Neuronal stem cell (in vitro differentiated cells): ENCODE measurements around the gene STIL.

Experiments used
- DNase-seq: peaks from one replicate; pipeline ENCODE4 v3.0.0-alpha.2; 2013; ENCODE audit warnings: low spot score
- H2AFZ ChIP-seq: one replicate; pipeline ENCODE4 v1.6.1; 2013; ENCODE audit warnings: mild to moderate bottlenecking, low read length, inconsistent platforms
- H2AK5ac ChIP-seq: 2 replicates; pipeline ENCODE4 v1.6.1; 2013; ENCODE audit warnings: low read depth, mild to moderate bottlenecking, inconsistent platforms, low read length, moderate library complexity, mixed read lengths
- H2BK120ac ChIP-seq: 2 replicates; pipeline ENCODE4 v1.6.1; 2013; ENCODE audit warnings: low read depth, mild to moderate bottlenecking, inconsistent platforms, low read length, moderate library complexity, mixed read lengths
- H2BK12ac ChIP-seq: one replicate; pipeline ENCODE4 v1.6.1; 2013; ENCODE audit warnings: low read length, inconsistent platforms
- H2BK15ac ChIP-seq: 2 replicates; pipeline ENCODE4 v1.6.1; 2013; ENCODE audit warnings: mild to moderate bottlenecking, low read length, inconsistent platforms, mixed read lengths
- H2BK5ac ChIP-seq: one replicate; pipeline ENCODE4 v1.6.1; 2013; ENCODE audit warnings: inconsistent platforms, mild to moderate bottlenecking, low read length, moderate library complexity
- H3K14ac ChIP-seq: one replicate; pipeline ENCODE4 v1.6.1; 2013; ENCODE audit warnings: low read length, inconsistent platforms
- H3K18ac ChIP-seq: 2 replicates; pipeline ENCODE4 v1.6.1; 2013; ENCODE audit warnings: low read length, inconsistent platforms
- H3K23ac ChIP-seq: 2 replicates; pipeline ENCODE4 v1.6.1; 2013; ENCODE audit warnings: low read depth, mild to moderate bottlenecking, mixed read lengths, low read length, inconsistent platforms; ENCODE audit not compliant: poor library complexity
- H3K27ac ChIP-seq: replicated peaks from 3 replicates; pipeline ENCODE4 v1.5.1; 2013; ENCODE audit warnings: low read length, inconsistent platforms
- H3K27me3 ChIP-seq, 3 experiments: 2 replicates each; pipeline ENCODE4 v1.6.1; 2013; ENCODE audit warnings: low read length in 3 of 3, mild to moderate bottlenecking in 2 of 3, inconsistent platforms in 1 of 3, low read depth in 1 of 3, mixed read lengths in 1 of 3, moderate library complexity in 1 of 3; ENCODE audit not compliant: control insufficient read depth in 3 of 3, insufficient read depth in 3 of 3
- H3K36me3 ChIP-seq, 2 donors: replicated peaks in 1 of 2; 2 replicates each; pipeline ENCODE4 v1.6.1; 2013; ENCODE audit warnings: low read length in 2 of 2; ENCODE audit not compliant: control insufficient read depth in 2 of 2, insufficient read depth in 2 of 2
- H3K4ac ChIP-seq: 2 replicates; pipeline ENCODE4 v1.6.1; 2013; ENCODE audit warnings: inconsistent platforms, mild to moderate bottlenecking, low read length, moderate library complexity
- H3K4me1 ChIP-seq, 2 donors: 1 replicate in 1 of 2; 2 replicates in 1 of 2; pipeline ENCODE4 v1.6.1; 2013; ENCODE audit warnings: low read length in 2 of 2, low read depth in 1 of 2; ENCODE audit not compliant: control insufficient read depth in 2 of 2, insufficient read depth in 1 of 2
- H3K4me2 ChIP-seq: one replicate; pipeline ENCODE4 v1.6.1; 2013; ENCODE audit warnings: mild to moderate bottlenecking, low read length, inconsistent platforms; ENCODE audit not compliant: insufficient read depth, poor library complexity, severe bottlenecking
- H3K4me3 ChIP-seq, 2 donors: 2 replicates each; pipeline ENCODE4 v1.5.1; 2013; ENCODE audit warnings: low read length in 2 of 2, mild to moderate bottlenecking in 2 of 2, inconsistent platforms in 1 of 2, moderate library complexity in 1 of 2
- H3K79me1 ChIP-seq: one replicate; pipeline ENCODE4 v1.6.1; 2013; ENCODE audit warnings: low read depth, mild to moderate bottlenecking, inconsistent platforms, low read length, moderate library complexity
- H3K9ac ChIP-seq: one replicate; pipeline ENCODE4 v1.6.1; 2013; ENCODE audit warnings: mild to moderate bottlenecking, low read depth, low read length, inconsistent platforms; ENCODE audit not compliant: poor library complexity
- H3K9me3 ChIP-seq, 2 donors: replicated peaks in 1 of 2; 2 replicates each; pipeline versions ENCODE3 to v1.6.1; 2013; ENCODE audit warnings: low read length in 2 of 2, mild to moderate bottlenecking in 2 of 2, inconsistent platforms in 1 of 2, low read depth in 1 of 2, mixed read lengths in 1 of 2, moderate library complexity in 1 of 2; ENCODE audit not compliant: control insufficient read depth in 2 of 2, insufficient read depth in 1 of 2
- H4K8ac ChIP-seq: one replicate; pipeline ENCODE4 v1.6.1; 2013; ENCODE audit warnings: low read depth, mild to moderate bottlenecking, inconsistent platforms, low read length, moderate library complexity
- H4K91ac ChIP-seq: one replicate; pipeline ENCODE4 v1.6.1; 2013; ENCODE audit warnings: low read length, low read depth, mild to moderate bottlenecking, inconsistent platforms; ENCODE audit not compliant: poor library complexity
- WGBS, 2 donors: extraction: QIAGEN DNeasy Blood & Tissue Kit; methylation state at CpG; one replicate each; pipeline ENCODE4 v1.1.7; 2013; ENCODE audit warnings: missing lambda C conversion rate in 2 of 2, mixed read lengths in 1 of 2; ENCODE audit not compliant: insufficient read length in 2 of 2, insufficient replicate concordance in 1 of 2; ENCODE audit errors: extremely low coverage in 2 of 2; 5-methylcytosine and 5-hydroxymethylcytosine counted together

The STIL gene

DNA sequence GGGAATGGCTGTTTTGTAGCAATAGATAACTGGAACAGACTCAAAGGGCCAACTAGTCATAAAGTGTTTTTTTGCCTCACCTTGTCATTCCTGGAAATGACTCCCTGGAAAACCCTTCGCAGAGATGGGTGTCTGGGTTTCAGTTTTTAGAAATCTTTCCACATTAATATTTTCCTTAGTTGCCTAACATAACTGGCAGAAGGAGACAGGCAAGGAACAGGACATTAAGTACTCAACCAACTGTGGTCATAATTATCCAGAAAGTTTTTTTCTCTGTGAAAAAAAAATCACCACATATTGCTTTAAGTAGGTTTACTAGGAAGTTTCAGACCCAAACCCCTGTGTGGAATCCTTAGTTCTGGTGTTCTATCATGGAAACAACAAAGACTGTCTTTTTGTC is 16.3 kb upstream of the STIL start:
- no peak overlapping the region for H2BK15ac ChIP-seq
- H3K27ac ChIP-seq: no peak overlapping the region
- H2BK120ac ChIP-seq: no peak overlapping the region
- H3K4me3 ChIP-seq: no peak overlapping the region
- H3K9ac ChIP-seq: no peak overlapping the region
- no peak for DNase-seq
- H3K18ac ChIP-seq: no peak overlapping the region
- H2BK12ac ChIP-seq: no peak overlapping the region
- no peaks in the 10 kb centered on the region for H3K36me3 ChIP-seq
- H3K27me3 ChIP-seq: no peaks in the 10 kb centered on the region
- WGBS, 2 donors: no CpG with 5 or more reads among the region's 1 CpG
- peaks cover 0 to 4% of the 10 kb centered on the region in 2 donors for H3K4me1 ChIP-seq
- H3K14ac ChIP-seq: no peak overlapping the region
- H2AK5ac ChIP-seq: no peak overlapping the region
- no peak overlapping the region for H3K4me2 ChIP-seq
- H4K8ac ChIP-seq: no peak overlapping the region
- no peaks in the 10 kb centered on the region for H3K9me3 ChIP-seq
- no peak overlapping the region for H2AFZ ChIP-seq
- no peak overlapping the region for H3K4ac ChIP-seq
- no peak overlapping the region for H4K91ac ChIP-seq
- H3K23ac ChIP-seq: no peak overlapping the region
- H2BK5ac ChIP-seq: no peak overlapping the region
- H3K79me1 ChIP-seq: peaks cover 4% of the 10 kb centered on the region

DNA sequence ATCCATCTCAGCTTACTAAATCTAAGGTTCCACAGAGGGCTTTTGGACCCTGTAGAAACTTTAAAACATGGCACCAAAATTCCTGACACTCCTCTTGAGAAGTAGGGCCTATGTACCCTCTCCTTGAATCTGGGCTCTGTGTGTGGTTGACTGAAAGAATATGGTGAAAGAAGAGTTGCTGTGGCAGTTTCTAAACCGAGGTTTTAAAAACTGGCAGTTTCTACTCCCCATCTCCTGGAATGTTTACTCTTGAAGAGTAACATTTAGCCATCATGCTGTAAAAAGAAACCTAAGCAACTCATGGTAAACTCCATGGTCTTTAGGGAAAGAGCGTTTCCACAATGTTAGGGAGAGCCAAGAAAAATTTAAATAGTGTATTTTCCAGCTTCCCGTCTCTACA is 15.0 kb upstream of the STIL start:
- Histone ChIP-seq H3K23ac (no peak overlapping the region), H3K79me1 (peaks cover 2% of the 10 kb centered on the region), H3K4me2 (no peak overlapping the region), H2AK5ac (no peak overlapping the region), H3K27me3 (no peaks in the 10 kb centered on the region), H3K4me3 (no peak overlapping the region), H3K9me3 (no peaks in the 10 kb centered on the region), H2BK12ac (no peak overlapping the region), H4K91ac (no peak overlapping the region), H4K8ac (no peak overlapping the region), H2BK15ac (no peak overlapping the region), H3K27ac (no peak overlapping the region), H3K36me3 (no peaks in the 10 kb centered on the region), H3K14ac (no peak overlapping the region), H2BK120ac (no peak overlapping the region), H2AFZ (no peak overlapping the region), H3K4ac (no peak overlapping the region), H2BK5ac (no peak overlapping the region), H3K4me1 (peaks cover 0 to 4% of the 10 kb centered on the region in 2 donors), H3K18ac (no peak overlapping the region), H3K9ac (no peak overlapping the region)
- DNase-seq: no peak
- no CpG with 5 or more reads among the region's 3 CpGs for WGBS, 2 donors

- Histone ChIP-seq H4K8ac (no peak overlapping the region), H2BK12ac (no peak overlapping the region), H3K4me2 (no peak overlapping the region), H2BK15ac (no peak overlapping the region), H3K9me3 (no peaks in the 10 kb centered on the region), H4K91ac (no peak overlapping the region), H2AFZ (no peak overlapping the region), H3K23ac (no peak overlapping the region), H2AK5ac (no peak overlapping the region), H3K4me1 (no peaks in the 10 kb centered on the region), H3K4ac (no peak overlapping the region), H3K4me3 (no peak overlapping the region), H3K36me3 (no peaks in the 10 kb centered on the region), H3K79me1 (no peaks in the 10 kb centered on the region), H3K27ac (no peak overlapping the region), H2BK5ac (no peak overlapping the region), H2BK120ac (no peak overlapping the region), H3K18ac (no peak overlapping the region), H3K14ac (no peak overlapping the region), H3K27me3 (no peaks in the 10 kb centered on the region), H3K9ac (no peak overlapping the region)
- WGBS, 2 donors: no CpG with 5 or more reads among the region's 2 CpGs
- no peak for DNase-seq
These were observed 12.3 kb upstream of the STIL start for GRCh38 chr1:47326271-47326670.

- H3K4me1 ChIP-seq: no peaks in the 10 kb centered on the region
- H3K36me3 ChIP-seq: no peaks in the 10 kb centered on the region
- H3K4me3 ChIP-seq: no peak overlapping the region
- H2AK5ac ChIP-seq: no peak overlapping the region
- no peak overlapping the region for H4K8ac ChIP-seq
- no peaks in the 10 kb centered on the region for H3K9me3 ChIP-seq
- H2BK120ac ChIP-seq: no peak overlapping the region
- no peak overlapping the region for H3K4me2 ChIP-seq
- H3K27me3 ChIP-seq: no peaks in the 10 kb centered on the region
- H2AFZ ChIP-seq: no peak overlapping the region
- H2BK15ac ChIP-seq: no peak overlapping the region
- no peak overlapping the region for H3K14ac ChIP-seq
- no CpG with 5 or more reads among the region's 2 CpGs for WGBS, 2 donors
- H2BK12ac ChIP-seq: no peak overlapping the region
- no peak overlapping the region for H3K18ac ChIP-seq
- no peak overlapping the region for H3K9ac ChIP-seq
- DNase-seq: no peak
- H3K4ac ChIP-seq: no peak overlapping the region
- no peak overlapping the region for H3K23ac ChIP-seq
- H4K91ac ChIP-seq: no peak overlapping the region
- H3K27ac ChIP-seq: no peak overlapping the region
- H3K79me1 ChIP-seq: no peaks in the 10 kb centered on the region
- no peak overlapping the region for H2BK5ac ChIP-seq
These were observed 11.6 kb upstream of the STIL start for GRCh38 chr1:47325528-47325927.
